NCI-H345 (cell line): Measurements from ENCODE around the gene SCN8A.
"Not testable (repeated sequence)": the region's sequence is repeated elsewhere in the genome, so short reads cannot be mapped to it uniquely, and the experiment has no call there.

ENCODE experiments used
- DNase-seq: peaks from one replicate; lab custom pipeline; 2025; lab: John Stamatoyannopoulos, UW

SCN8A gene

GRCh38 chr12:51591016-51591901 lies at the start of gene SCN8A:
Gene SCN8A (plus strand): TSS chr12:51591233. CDS start chr12:51662818, 71,585 bp downstream.
- DNase-seq: peak; percentile 89

DNA sequence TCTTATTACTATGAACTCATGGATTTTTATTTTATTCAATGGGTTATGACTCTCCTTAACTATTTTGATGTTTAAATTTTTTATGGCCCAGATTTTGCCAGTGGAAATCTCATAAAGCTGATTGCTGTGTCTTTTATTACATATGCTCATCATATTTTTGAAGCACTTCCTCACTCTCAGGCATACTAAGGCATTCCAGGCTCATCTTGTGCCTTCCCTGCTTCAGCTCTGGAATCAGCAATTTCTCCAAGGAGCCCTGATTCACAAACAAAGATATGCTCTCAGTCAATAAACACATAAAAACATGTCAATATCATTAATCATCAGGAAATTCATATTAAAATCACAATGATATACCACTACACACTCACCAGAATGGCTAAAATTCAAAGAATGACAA lies 44.9 kb upstream of the SCN8A start:
- DNase-seq: no peak

DNA sequence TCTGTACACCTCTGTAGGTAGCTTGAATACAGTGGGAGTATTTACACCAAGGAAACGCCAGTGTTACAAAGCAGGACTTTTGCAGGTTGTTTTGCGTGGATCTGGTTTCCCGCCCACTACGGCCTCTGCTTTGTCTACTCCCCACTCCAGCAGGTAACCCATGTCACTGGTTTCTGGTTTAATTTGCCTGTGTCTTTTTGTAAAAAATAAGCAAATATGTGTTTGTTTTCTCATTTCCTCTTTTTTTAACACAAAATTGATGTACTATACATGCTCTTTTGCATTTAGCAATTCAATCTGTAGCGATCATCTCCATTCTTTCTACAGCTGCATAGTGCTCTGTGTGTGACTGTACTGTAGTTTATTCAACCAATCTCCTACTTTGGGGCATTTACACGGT lies 43.4 kb upstream of the SCN8A start:
- DNase-seq: no peak

- peak; percentile 23 for DNase-seq
These were observed 42.8 kb upstream of the SCN8A start for GRCh38 chr12:51548241-51548640.

DNA sequence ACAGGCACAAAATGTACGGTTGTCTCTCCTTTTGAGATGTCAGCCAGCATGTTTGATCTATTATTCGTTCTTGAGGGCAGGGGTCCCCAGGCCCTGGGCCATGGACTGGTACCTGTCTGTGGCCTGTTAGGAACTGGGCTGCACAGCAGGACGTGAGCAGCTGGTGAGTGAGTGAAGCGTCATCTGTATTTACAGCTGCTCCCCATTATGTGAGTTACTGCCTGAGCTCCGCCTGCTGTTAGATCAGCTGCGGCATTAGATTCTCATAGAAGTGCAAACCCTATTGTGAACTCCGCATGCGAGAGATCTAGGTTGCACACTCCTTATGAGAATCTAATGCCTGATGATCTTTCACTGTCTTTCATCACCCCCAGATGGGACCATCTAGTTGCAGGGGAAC lies 41.4 kb upstream of the SCN8A start:
- peak; percentile 68 for DNase-seq

DNA sequence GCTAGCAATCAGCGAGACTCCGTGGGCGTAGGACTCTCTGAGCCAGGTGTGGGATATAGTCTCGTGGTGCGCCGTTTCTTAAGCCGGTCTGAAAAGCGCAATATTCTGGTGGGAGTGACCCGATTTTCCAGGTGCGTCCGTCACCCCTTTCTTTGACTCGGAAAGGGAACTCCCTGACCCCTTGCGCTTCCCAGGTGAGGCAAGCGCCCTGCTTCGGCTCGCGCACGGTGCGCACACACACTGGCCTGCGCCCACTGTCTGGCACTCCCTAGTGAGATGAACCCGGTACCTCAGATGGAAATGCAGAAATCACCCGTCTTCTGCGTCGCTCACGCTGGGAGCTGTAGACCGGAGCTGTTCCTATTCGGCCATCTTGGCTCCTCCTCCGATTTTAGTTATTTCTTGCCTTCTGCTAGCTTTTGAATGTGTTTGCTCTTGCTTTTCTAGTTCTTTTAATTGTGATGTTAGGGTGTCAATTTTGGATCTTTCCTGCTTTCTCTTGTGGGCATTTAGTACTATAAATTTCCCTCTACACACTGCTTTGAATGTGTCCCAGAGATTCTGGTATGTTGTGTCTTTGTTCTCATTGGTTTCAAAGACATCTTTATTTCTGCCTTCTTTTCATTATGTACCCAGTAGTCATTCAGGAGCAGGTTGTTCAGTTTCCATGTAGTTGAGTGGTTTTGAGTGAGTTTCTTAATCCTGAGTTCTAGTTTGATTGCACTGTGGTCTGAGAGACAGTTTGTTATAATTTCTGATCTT lies 22.6 kb upstream of the SCN8A start:
- DNase-seq: not testable (repeated sequence)

- DNase-seq: no peak
These were observed 11.6 kb upstream of the SCN8A start for GRCh38 chr12:51579321-51579850.

GRCh38 chr12:51589060-51589459 lies 2.0 kb upstream of the SCN8A start:
- DNase-seq: no peak

GRCh38 chr12:51589557-51590176 lies 1.4 kb upstream of the SCN8A start:
- no peak for DNase-seq

GRCh38 chr12:51590347-51591015 lies 552 bp upstream of the SCN8A start:
- DNase-seq: peak; percentile 90

GRCh38 chr12:51592034-51592705 lies 1.1 kb downstream of the SCN8A start:
- no peak for DNase-seq

GRCh38 chr12:51593021-51593420 lies 2.0 kb downstream of the SCN8A start:
- DNase-seq: no peak

GRCh38 chr12:51593539-51593938 lies 2.5 kb downstream of the SCN8A start:
- DNase-seq: no peak

- DNase-seq: no peak
These were observed 7.1 kb downstream of the SCN8A start for GRCh38 chr12:51598156-51598555.

- no peak for DNase-seq
These were observed 9.7 kb downstream of the SCN8A start for GRCh38 chr12:51600721-51601120.

DNA sequence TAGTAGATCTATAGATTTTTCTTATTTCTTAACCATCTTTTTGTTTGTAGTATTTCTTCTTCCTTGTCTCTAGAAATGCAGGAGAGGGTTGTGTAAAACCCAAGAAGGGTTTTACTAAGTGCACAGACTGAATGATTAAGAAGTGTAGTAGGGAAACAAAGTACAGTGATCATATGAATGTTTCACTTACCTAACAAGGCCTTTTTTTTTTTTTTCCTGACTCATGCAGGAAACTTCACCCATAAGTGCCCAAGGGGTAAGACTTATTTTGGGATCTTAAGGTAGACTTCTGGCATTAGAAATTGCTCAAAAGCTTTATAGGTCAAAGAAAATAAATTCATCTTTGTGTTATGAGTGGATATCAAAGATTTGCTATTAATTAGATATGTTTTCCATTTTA lies 10.2 kb downstream of the SCN8A start:
- no peak for DNase-seq

DNA sequence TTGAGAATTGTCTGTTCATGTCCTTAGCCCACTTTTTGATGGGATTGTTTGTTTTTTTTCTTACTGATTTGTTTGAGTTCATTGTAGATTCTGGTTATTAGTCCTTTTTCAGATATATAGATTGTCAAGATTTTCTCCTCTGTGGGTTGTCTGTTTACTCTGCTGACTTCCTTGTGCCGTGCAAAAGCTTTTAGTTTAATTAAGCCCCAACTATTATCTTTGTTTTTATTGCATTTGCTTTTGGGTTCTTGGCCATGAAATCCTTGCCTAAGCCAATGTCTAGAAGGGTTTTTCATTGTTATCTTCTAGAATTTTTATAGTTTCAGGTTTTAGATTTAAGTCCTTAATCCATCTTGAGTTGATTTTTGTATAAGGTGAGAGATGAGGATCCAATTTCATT lies 14.9 kb downstream of the SCN8A start:
- DNase-seq: not testable (repeated sequence)

DNA sequence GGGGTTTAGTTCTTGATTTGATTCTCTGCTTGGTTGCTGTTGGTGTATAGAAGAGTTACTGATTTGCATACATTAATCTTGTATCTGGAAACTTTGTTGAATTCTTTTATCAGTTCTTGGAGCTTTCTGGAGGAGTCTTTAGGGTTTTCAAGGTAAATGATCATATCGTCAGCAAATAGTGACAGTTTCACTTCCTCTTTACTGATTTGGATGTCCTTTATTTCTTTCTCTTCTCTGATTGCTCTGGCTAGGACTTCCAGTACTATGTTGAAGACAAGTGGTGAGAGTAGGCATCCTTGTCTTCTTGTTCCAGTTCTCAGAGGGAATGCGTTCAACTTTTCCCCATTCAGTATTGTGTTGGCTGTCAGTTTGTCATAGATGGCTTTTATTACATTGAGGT lies 16.2 kb downstream of the SCN8A start:
- DNase-seq: not testable (repeated sequence)

DNA sequence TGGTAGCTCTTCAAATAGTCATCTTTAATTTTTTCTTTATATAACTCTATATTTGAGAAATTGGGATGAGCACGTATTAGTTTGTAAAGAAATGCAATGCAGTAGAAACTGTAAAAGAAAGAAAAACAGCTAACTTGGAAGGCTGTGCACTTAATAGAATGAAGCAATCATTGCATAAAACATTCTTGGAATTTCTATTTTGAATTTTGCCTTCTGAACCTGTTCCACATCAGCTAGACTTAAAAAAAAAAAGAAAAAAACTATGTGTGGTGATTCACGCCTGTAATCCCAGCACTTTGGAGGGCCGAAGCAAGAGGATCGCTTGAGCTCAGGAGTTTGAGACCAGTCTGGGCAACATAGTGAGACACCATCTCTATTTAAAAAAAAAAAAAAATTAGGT lies 29.4 kb downstream of the SCN8A start:
- DNase-seq: no peak

DNA sequence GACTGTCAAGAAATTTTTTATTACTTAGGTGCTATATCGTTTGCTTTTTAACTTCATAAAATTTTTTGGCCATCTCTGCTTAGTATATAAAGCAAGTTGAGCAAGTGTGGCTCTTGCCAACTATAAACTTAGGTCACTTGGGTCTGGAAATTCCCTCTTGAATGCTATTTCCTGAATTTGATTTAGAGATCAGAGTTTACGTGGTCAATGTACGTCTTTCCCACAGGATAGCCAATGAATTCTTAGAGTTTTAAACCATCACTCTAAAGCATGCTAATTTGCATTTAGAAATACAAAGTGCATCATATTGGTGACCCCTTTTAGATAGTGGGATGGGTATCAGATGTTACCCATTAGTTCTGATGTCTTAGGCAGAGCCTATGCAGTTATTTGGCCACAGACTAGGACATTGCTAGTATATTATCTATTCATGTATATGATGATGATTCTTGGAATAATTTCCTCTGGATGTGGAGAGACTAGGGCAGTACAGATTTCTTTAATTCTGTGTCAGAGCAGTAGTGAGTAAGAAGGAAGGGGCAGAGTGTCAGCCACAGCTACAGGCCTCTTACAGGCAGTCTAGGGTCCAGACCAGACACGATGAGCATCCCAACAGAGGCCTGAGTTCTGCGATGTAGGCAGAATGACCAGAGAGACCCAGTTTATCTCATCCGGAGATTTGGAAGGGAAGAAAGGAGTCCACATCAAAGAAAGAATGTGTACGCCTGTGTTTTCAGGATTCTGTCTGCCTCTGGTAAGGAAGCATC lies 30.3 kb downstream of the SCN8A start:
- no peak for DNase-seq

DNA sequence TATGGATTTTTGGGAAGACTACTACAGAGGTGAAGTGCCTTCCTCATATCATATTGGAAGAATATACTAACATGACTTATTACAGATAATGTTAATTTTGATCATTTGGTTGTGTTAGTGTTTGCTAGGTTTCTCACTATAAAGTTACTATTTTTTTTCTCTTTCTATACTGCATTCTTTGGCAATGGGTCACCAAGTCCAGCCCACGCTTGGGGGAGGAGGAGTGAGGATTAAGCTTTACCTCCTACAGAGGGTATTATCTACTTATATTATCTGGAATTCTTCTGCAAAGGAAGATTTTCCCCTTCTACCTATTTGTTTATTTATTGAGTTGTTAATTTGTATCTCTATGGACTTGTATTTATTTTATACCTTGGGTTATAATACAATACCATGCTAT lies 31.5 kb downstream of the SCN8A start:
- DNase-seq: no peak
